Peyer's patch (tissue), 4 donors: Measurements from ENCODE around the gene CYP1A2.

Experiments
- CTCF ChIP-seq, 6 experiments: fragments of 450-650 bp in 4 of 6; fragments of 200-600 bp in 2 of 6; sonication (generic) in 1 of 6; IDR thresholded peaks; one replicate each; pipeline ENCODE4 v1.5.1; 2017 to 2019; ENCODE audit warnings: antibody characterized with exemption in 6 of 6, mild to moderate bottlenecking in 3 of 6, moderate library complexity in 1 of 6
- POLR2A ChIP-seq, 2 donors: fragments of 450-650 bp; IDR thresholded peaks; one replicate each; pipeline ENCODE4 v1.5.1; 2017; ENCODE audit warnings: antibody characterized with exemption in 2 of 2, mild to moderate bottlenecking in 2 of 2, moderate library complexity in 2 of 2

- TF ChIP-seq CTCF (IDR thresholded peaks at IDR 0.05): no peak
- no peak for TF ChIP-seq POLR2A (IDR thresholded peaks at IDR 0.05)
Measured at GRCh38 chr15:74778599-74778970, 29.9 kb downstream of the CYP1A2 start.
